Raji (cell line): Measurements from ENCODE around the gene C7orf33.

ENCODE experiments used
- POLR2A ChIP-seq: IDR thresholded peaks from 2 replicates; pipeline ENCODE4 v1.6.1; 2011; ENCODE audit warnings: low read depth, low read length, control low read depth; ENCODE audit not compliant: insufficient read depth

The C7orf33 gene

GRCh38 chr7:148615085-148615730 is 24.6 kb downstream of the C7orf33 start:
- TF ChIP-seq POLR2A, result no peak

GRCh38 chr7:148620749-148621359 is 30.3 kb downstream of the C7orf33 start:
- TF ChIP-seq POLR2A, result no peak

DNA sequence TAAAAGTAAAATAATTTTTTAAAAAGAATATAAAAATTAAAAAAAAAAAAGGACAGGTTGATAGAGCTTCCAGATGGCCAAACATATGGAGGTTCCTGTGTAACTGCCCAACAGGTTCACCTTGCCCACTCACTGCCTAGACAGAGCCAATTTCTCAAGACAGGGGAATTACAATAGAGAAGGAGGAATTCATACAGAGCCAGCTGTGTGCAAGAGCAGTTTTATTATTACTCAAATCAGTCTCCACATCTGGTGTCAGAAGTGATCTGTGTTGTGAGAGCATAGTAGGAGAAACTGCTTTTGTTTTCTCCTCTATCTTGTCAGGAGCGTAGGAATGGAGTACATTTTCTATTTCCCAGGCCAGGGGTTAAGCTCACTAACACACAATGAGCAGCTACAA is 31.0 kb downstream of the C7orf33 start:
- TF ChIP-seq POLR2A, result no peak

DNA sequence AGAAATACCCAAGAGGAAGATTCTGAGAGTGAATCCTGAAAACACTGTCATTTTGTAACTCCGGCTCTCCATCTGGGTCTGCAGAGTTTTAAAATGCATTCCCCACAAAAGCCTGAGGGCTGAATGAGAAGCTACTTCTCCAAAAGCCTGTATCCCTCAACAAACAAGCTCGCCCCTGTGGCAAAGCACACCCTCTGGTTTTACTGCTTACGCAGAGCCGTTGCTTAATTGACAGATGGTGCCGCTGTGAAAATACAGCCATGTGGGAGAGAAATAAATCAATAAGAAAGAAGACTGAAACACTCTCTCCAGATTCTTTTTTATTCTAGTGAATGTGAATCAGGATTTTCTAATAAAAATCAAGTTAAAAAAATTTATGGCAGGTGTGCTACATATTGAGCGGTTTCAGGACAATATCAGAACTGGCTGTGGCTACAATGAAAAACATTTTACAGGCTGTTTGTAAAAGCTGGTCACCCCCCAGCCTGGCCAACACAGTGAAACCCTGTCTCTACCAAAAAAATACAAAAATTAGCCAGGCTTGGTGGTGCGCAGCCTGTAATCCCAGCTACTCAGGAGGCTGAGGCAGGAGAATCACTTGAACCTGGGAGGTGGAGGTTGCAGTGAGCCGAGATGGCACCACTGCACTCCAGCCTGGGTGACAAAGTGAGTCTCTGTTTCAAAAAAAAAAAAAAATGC is 32.5 kb downstream of the C7orf33 start:
- TF ChIP-seq POLR2A, result no peak

DNA sequence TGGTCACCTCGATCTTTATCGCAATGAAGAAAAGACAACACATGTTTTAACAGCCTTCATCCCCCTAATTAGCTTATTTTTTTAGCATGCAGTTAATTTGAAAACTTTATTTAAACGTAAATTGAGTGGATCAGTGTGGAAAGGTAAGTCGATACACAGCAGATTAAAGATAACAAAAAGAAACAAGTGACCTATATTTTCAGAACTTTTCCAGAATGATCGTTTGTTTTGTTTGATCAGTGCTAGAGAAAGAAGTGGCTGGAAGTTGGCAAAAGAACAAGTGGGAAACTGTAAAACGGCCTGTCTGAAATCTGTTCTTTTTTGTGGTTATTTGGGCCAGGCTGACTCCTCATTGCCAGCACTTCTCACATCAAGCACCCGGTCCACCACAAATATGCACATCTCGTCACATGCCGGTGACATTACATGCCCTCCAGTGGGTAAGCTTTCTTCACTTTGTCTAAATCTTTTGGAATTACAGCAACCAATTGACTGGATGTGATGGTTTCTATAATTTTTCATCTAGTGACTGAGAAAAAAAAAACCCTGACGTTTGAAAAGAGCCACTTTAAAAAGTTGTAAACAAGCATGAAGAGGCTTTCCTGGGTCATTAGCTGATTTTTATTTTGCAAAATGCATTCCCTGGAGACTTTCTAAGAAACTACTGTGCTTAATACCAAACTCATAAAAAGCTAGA is 33.2 kb downstream of the C7orf33 start:
- TF ChIP-seq POLR2A, result no peak

GRCh38 chr7:148624735-148625134 is 34.2 kb downstream of the C7orf33 start:
- TF ChIP-seq POLR2A, result no peak

DNA sequence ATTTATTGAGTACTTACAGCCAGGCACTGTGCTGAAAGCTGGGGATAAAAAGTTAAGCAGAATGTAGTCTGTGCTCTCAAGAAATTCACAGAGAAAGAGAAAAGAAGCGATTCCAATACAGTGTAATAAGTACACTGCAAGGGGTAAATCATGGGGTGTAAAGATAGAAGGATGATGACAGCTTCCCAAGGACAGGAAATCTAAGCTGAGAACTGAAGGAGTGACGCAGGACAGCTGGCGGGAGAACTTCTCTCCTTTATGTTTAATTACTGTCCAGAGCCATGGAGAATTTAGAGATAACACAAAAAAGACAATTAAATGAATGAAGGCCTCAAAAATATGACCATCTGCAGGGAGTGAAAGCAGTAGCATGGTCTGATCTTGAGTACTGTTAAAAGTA is 34.8 kb downstream of the C7orf33 start:
- no peak for TF ChIP-seq POLR2A

- no peak for TF ChIP-seq POLR2A
Observed at GRCh38 chr7:148626828-148627227, 36.3 kb downstream of the C7orf33 start.

- no peak for TF ChIP-seq POLR2A
Observed at GRCh38 chr7:148628011-148628410, 37.4 kb downstream of the C7orf33 start.

DNA sequence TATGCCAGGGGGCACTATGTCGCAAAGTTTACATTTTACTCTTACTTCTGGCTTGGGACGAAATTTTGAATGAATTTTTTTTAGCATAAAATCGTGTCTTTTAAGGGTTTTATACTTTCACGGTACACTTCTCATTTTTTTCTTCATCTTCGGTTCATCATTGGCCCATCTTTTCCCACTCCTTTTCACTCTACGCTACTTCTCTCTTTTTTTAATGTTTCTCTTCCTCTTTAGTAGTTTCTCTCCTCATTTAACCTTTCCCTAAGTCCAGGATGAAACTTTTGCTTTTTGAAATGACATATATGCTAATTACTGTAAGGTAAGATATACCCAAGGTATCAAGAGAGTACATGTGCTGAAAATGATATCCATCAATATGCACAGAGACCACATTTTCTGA is 39.5 kb downstream of the C7orf33 start:
- no peak for TF ChIP-seq POLR2A

- no peak for TF ChIP-seq POLR2A
Observed at GRCh38 chr7:148633761-148634160, 43.2 kb downstream of the C7orf33 start.

DNA sequence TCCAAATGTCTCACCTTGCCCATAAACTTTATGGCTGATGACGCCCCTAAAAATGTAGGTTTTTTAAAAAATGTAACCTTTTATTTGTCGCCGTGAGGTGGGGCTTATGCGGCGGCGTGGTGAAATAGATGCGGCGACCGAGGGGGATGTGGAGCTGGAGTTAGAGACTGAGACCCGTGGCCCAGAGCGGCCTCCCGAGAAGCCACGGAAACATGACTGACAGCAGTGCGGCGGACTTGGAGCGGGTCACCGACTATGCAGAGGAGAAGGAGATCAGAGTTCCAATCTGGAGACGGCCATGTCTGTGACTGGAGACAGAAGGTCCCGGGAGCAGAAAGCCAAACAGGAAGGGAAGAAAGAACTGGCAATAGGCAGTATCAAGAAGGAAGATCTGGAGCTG is 46.5 kb downstream of the C7orf33 start:
- TF ChIP-seq POLR2A, result no peak

DNA sequence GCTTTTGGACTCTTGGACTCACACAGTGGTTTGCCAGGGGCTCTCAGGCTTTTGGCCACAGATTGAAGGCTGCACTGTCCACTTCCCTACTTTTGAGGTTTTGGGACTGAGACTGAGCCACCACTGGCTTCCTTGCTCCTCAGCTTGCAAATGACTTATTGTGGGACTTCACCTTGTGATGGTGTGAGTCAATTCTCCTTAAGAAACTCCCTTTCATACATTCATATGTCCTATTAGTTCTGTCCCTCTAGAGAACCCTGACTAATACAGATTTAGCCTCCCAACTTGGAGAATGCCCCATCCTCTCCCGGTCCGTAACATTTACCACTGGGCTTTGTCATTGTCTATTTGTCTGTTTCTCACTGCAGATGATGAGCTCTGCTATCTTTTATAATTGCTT is 55.3 kb downstream of the C7orf33 start:
- TF ChIP-seq POLR2A, result no peak

DNA sequence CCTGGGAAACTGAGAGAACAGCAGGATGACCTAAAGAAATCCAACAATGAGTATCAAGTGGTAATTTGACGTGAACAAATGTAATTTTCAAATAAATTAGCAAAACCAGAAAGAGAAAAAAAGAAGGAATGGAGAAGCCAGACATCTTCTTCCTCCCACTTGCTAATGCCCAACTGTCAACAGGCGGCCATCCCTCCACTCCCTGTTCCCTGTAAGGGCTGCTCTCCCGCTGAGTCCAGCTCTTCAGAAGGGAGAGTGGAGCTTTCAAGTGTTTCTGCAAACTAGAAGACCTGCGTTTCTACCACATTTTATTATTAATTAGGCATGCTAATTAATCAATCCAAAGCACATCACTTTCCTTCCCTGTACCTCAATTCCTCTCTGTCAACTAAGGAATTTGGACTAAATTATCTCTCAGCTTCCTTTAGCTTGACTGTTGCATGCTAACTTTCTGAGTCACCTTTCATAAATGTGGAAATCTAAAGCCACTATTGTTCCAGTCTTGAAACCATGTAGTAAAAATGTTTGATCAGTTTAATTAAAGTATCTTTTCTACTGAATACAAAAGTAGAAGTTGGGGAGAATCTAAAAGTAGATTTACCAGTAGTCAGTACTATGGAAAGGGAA is 59.8 kb downstream of the C7orf33 start:
- no peak for TF ChIP-seq POLR2A

DNA sequence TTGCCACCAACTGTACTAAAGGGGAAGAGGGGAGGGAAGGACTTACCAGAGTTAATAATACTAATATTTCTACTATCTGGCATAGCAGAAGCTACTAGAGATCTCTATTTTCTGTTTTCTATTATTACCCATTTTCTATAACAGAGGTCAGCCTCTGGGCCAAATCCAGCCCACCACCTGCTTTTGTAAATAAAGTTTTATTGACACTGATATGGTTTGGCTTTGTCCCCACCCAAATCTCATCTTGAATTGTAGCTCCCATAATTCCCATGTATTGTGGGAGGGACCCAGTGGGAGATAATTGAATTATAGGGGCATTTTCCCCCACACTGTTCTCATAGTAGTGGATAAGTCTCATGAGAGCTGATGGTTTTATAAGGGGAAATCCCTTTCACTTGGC is 62.2 kb downstream of the C7orf33 start:
- no peak for TF ChIP-seq POLR2A
